ENCODE data around the gene SERPINA5. TPM values are rescaled to one million over a fixed set of nuclear protein-coding genes. Genes with fewer than 3 reads are reported as not detected.
A peak's percentile ranks its signal among the peaks of the same experiment; 100 is the strongest.

SERPINA5 gene
- total and polyA plus RNA-seq, 2 of the 13 experiments (the other 11 are each of a cell fraction or from before 2014, with no cell fraction given): 449 to 498 TPM

DNA sequence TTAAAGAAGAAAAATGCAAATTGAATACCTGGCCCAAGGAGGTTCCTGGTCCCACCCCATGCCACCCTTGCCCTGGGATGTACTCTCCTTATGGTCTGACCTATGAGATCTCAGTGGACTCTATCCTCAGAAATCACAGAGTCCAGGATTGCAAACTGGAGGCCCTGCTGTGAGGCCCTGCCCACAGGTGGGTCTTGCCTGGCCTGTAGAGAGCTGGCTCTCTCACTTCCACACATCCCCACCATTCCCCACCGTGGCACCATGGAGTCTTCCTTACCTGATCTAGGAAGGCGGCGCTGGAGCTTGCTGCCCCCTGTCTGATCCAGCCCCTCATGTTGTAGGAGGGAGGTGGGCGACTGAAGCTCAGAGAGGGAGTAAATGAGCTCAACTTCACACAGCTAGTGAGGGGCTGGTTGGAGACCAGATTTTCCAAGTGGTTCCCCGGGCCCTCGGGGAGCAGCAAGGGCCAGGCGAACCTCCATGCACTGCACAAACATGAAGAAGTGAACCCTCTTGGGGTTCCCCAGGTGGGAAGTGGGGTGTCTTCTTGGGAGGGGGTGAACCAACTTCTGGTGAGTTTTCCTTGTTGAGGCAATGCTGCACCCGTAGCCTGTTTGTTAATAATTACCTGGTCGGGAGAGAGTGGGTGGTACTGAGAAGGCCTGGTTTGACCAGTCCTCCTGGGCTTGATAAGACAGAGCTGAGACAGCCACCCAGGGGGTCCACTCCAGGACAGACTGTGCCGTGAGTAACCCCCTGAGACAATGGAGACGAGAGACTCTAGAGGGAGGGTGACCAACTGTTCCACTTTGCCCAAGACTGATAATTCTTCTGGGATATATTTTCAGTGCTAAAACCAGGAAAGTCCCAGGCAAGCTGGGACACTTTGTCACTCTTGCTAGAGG is 20.2 kb upstream of the SERPINA5 start, which contains the start of gene SERPINA4 (continued):
- TF ChIP-seq RNF219 (CRISPR knock-in tag; IDR thresholded peaks at IDR 0.05) (no peak), ZNF350 (CRISPR knock-in tag; IDR thresholded peaks at IDR 0.05; ENCODE audit: borderline replicate concordance, low read depth) (no peak; the same call in 1 of the 2 replicates), ZFX (CRISPR knock-in tag; IDR thresholded peaks at IDR 0.05; ENCODE audit: low read depth) (peak; percentile 56), ATF7-NPFF (CRISPR knock-in tag; IDR thresholded peaks at IDR 0.05; ENCODE audit: low read depth) (no peak), ZBTB7A (CRISPR knock-in tag; IDR thresholded peaks at IDR 0.05) (no peak), IKZF5 (CRISPR knock-in tag; IDR thresholded peaks at IDR 0.05) (no peak), ZNF644 (CRISPR knock-in tag; IDR thresholded peaks at IDR 0.05; ENCODE audit: low read depth) (no peak), ZBTB7B (CRISPR knock-in tag; IDR thresholded peaks at IDR 0.05) (0 out of 2 replicates have a peak, but pooled peaks have one; percentile 75), IKZF4 (CRISPR knock-in tag; IDR thresholded peaks at IDR 0.05; ENCODE audit: borderline replicate concordance, low read depth, not compliant biosample characterization) (no peak), ARHGAP35 (CRISPR knock-in tag; IDR thresholded peaks at IDR 0.05; ENCODE audit: borderline replicate concordance) (0 out of 2 replicates have a peak, but pooled peaks have one; percentile 3), SIX1 (CRISPR knock-in tag; IDR thresholded peaks at IDR 0.05; ENCODE audit: borderline replicate concordance) (no peak), ZNF619 (CRISPR knock-in tag; IDR thresholded peaks at IDR 0.05) (no peak), ZIK1 (CRISPR knock-in tag; IDR thresholded peaks at IDR 0.05; ENCODE audit: borderline replicate concordance, low read depth) (no peak), ZNF83 (CRISPR knock-in tag; IDR thresholded peaks at IDR 0.05; ENCODE audit: borderline replicate concordance) (no peak), ZNF224 (CRISPR knock-in tag; IDR thresholded peaks at IDR 0.05) (no peak)
- TF ChIP-seq, protein P1, sequence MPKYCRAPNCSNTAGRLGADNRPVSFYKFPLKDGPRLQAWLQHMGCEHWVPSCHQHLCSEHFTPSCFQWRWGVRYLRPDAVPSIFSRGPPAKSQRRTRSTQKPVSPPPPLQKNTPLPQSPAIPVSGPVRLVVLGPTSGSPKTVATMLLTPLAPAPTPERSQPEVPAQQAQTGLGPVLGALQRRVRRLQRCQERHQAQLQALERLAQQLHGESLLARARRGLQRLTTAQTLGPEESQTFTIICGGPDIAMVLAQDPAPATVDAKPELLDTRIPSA (CRISPR knock-in tag; IDR thresholded peaks at IDR 0.05; ENCODE audit: borderline replicate concordance): no peak
- TF ChIP-seq, protein P2, sequence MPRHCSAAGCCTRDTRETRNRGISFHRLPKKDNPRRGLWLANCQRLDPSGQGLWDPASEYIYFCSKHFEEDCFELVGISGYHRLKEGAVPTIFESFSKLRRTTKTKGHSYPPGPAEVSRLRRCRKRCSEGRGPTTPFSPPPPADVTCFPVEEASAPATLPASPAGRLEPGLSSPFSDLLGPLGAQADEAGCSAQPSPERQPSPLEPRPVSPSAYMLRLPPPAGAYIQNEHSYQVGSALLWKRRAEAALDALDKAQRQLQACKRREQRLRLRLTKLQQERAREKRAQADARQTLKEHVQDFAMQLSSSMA (CRISPR knock-in tag; IDR thresholded peaks at IDR 0.05): no peak
- TF ChIP-seq, protein P3, sequence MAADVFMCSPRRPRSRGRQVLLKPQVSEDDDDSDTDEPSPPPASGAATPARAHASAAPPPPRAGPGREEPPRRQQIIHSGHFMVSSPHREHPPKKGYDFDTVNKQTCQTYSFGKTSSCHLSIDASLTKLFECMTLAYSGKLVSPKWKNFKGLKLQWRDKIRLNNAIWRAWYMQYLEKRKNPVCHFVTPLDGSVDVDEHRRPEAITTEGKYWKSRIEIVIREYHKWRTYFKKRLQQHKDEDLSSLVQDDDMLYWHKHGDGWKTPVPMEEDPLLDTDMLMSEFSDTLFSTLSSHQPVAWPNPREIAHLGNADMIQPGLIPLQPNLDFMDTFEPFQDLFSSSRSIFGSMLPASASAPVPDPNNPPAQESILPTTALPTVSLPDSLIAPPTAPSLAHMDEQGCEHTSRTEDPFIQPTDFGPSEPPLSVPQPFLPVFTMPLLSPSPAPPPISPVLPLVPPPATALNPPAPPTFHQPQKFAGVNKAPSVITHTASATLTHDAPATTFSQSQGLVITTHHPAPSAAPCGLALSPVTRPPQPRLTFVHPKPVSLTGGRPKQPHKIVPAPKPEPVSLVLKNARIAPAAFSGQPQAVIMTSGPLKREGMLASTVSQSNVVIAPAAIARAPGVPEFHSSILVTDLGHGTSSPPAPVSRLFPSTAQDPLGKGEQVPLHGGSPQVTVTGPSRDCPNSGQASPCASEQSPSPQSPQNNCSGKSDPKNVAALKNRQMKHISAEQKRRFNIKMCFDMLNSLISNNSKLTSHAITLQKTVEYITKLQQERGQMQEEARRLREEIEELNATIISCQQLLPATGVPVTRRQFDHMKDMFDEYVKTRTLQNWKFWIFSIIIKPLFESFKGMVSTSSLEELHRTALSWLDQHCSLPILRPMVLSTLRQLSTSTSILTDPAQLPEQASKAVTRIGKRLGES (CRISPR knock-in tag; IDR thresholded peaks at IDR 0.05; ENCODE audit: borderline replicate concordance): no peak
- TF ChIP-seq, protein P4, sequence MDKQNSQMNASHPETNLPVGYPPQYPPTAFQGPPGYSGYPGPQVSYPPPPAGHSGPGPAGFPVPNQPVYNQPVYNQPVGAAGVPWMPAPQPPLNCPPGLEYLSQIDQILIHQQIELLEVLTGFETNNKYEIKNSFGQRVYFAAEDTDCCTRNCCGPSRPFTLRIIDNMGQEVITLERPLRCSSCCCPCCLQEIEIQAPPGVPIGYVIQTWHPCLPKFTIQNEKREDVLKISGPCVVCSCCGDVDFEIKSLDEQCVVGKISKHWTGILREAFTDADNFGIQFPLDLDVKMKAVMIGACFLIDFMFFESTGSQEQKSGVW (CRISPR knock-in tag; IDR thresholded peaks at IDR 0.05; ENCODE audit: borderline replicate concordance): 0 out of 2 replicates have a peak, but pooled peaks have one; percentile 71
